GM23248 (cell line): ENCODE measurements around the gene NAE1. TPM values are rescaled to one million over a fixed set of nuclear protein-coding genes. Genes with fewer than 3 reads are reported as not detected.

Source experiments
- DNase-seq: peaks from one replicate; pipeline ENCODE4 v3.0.0-alpha.2; 2015
- H2AFZ ChIP-seq: fragments of 200-600 bp; sonication (generic); 2 replicates; pipeline ENCODE4 v1.6.1; 2016; ENCODE audit warnings: antibody characterized with exemption
- H3F3A ChIP-seq: fragments of 200-600 bp; sonication (generic); 2 replicates; pipeline ENCODE4 v1.6.1; 2016; ENCODE audit warnings: mild to moderate bottlenecking, antibody characterized with exemption, mixed run types; ENCODE audit not compliant: insufficient read depth
- H3K27ac ChIP-seq: fragments of 200-600 bp; sonication (generic); 2 replicates; pipeline ENCODE4 v1.5.1; 2016; ENCODE audit warnings: mild to moderate bottlenecking
- H3K27me3 ChIP-seq: fragments of 200-600 bp; sonication (generic); replicated peaks from 2 replicates; pipeline ENCODE4 v1.6.1; 2016; ENCODE audit warnings: mild to moderate bottlenecking; ENCODE audit not compliant: insufficient read depth
- H3K36me3 ChIP-seq: fragments of 200-600 bp; sonication (generic); 2 replicates; pipeline ENCODE4 v1.6.1; 2016; ENCODE audit warnings: low read depth, mild to moderate bottlenecking
- H3K4me1 ChIP-seq: fragments of 200-600 bp; sonication (generic); 2 replicates; pipeline ENCODE4 v1.6.1; 2016; ENCODE audit warnings: mild to moderate bottlenecking; ENCODE audit not compliant: insufficient read depth
- H3K4me2 ChIP-seq: fragments of 200-600 bp; sonication (generic); one replicate; pipeline ENCODE4 v1.6.1; 2016; ENCODE audit warnings: mild to moderate bottlenecking; ENCODE audit not compliant: unreplicated experiment
- H3K4me3 ChIP-seq: fragments of 200-600 bp; sonication (generic); 2 replicates; pipeline ENCODE4 v1.5.1; 2016; ENCODE audit warnings: mild to moderate bottlenecking
- H3K79me2 ChIP-seq: fragments of 200-600 bp; sonication (generic); 2 replicates; pipeline ENCODE4 v1.6.1; 2016; ENCODE audit warnings: mild to moderate bottlenecking; ENCODE audit not compliant: insufficient read depth
- H3K9ac ChIP-seq: fragments of 200-600 bp; sonication (generic); 2 replicates; pipeline ENCODE4 v1.6.1; 2016; ENCODE audit warnings: mild to moderate bottlenecking
- H3K9me2 ChIP-seq: fragments of 200-600 bp; sonication (generic); 2 replicates; pipeline ENCODE4 v1.6.1; 2016; ENCODE audit warnings: mixed run types, mild to moderate bottlenecking, moderate library complexity; ENCODE audit not compliant: insufficient read depth
- H3K9me3 ChIP-seq: fragments of 200-600 bp; sonication (generic); one replicate; pipeline ENCODE4 v1.6.1; 2017; ENCODE audit warnings: low read depth
- H4K20me1 ChIP-seq: fragments of 200-600 bp; sonication (generic); 2 replicates; pipeline ENCODE4 v1.6.0; 2016; ENCODE audit not compliant: insufficient read depth
- EZH2 ChIP-seq: fragments of 200-600 bp; sonication (generic); IDR thresholded peaks from 2 replicates; pipeline ENCODE4 v1.6.1; 2018; ENCODE audit warnings: antibody characterized with exemption, mild to moderate bottlenecking; ENCODE audit not compliant: insufficient read depth, poor library complexity, severe bottlenecking
- EZH2phosphoT487 ChIP-seq: fragments of 200-600 bp; sonication (generic); IDR thresholded peaks from 2 replicates; pipeline ENCODE4 v1.6.1; 2018; ENCODE audit warnings: antibody characterized with exemption, moderate library complexity, mild to moderate bottlenecking, low read depth; ENCODE audit not compliant: insufficient read depth
- WGBS, 2 experiments: methylation state at CpG; one replicate each; pipeline ENCODE4 v1.1.6; 2015 to 2017; ENCODE audit warnings: low lambda C conversion rate in 2 of 2, low coverage in 1 of 2; ENCODE audit errors: missing lambda C conversion rate in 2 of 2; 5-methylcytosine and 5-hydroxymethylcytosine counted together
- in situ Hi-C: fragments of 300-500 bp; cut with MboI; formaldehyde crosslinking; loops from 2 replicates; pipeline ENCODE4 v1.15.0; 2020
- polyA plus RNA-seq: library from polyadenylated mRNA; unstranded; fragments of >200 nt; fragmentation: Nextera tagmentation; extraction: Ambion mirVana; gene quantifications from 2 replicates; pipeline ENCODE4 v1.2.1, GENCODE V29; 2016
- total RNA-seq: library from RNA; depleted of rRNA; stranded (reverse); fragments of >200 nt; shearing (Covaris generic); gene quantifications from 2 replicates; pipeline ENCODE4 v1.2.3, GENCODE V29; 2014

The NAE1 gene
- total and polyA plus RNA-seq, 2 experiments from 2014 or later = 90.1 to 92.5 TPM

- Histone ChIP-seq H3K4me2 (no peak overlapping the region), H3K27ac (no peak overlapping the region), H4K20me1 (no peaks in the 10 kb centered on the region), H3K27me3 (0 out of 2 replicates have a peak, but pooled peaks cover 4% of the 10 kb centered on the region), H3K9ac (no peak overlapping the region), H3K9me3 (no peaks in the 10 kb centered on the region), H3K4me3 (no peak overlapping the region), H3K4me1 (no peaks in the 10 kb centered on the region), H3K79me2 (no peaks in the 10 kb centered on the region), H2AFZ (no peak overlapping the region), H3K36me3 (no peaks in the 10 kb centered on the region), H3F3A (no peaks in the 10 kb centered on the region), H3K9me2 (no peaks in the 10 kb centered on the region)
- TF ChIP-seq EZH2 (no peak), EZH2phosphoT487 (no peak)
- in situ Hi-C loops = loop anchor here (25.0 kb wide), 1 partner anchor 441 kb away; no protein-coding TSS in a partner anchor
- no peak for DNase-seq
- WGBS, 2 experiments = 71 to 79% methylated on average over 15 of the region's 15 CpGs
Observed at GRCh38 chr16:66853261-66854139, 22.7 kb upstream of the NAE1 start.

GRCh38 chr16:66851166-66851964, 20.6 kb upstream of the NAE1 start:
- 78 to 85% methylated on average over 13 of the region's 13 CpGs for WGBS, 2 experiments
- H3K27me3 ChIP-seq = peaks cover 14% of the 10 kb centered on the region; the same call in 1 of the 2 replicates
- in situ Hi-C loops = loop anchor here (25.0 kb wide), 1 partner anchor 439 kb away; no protein-coding TSS in a partner anchor

DNA sequence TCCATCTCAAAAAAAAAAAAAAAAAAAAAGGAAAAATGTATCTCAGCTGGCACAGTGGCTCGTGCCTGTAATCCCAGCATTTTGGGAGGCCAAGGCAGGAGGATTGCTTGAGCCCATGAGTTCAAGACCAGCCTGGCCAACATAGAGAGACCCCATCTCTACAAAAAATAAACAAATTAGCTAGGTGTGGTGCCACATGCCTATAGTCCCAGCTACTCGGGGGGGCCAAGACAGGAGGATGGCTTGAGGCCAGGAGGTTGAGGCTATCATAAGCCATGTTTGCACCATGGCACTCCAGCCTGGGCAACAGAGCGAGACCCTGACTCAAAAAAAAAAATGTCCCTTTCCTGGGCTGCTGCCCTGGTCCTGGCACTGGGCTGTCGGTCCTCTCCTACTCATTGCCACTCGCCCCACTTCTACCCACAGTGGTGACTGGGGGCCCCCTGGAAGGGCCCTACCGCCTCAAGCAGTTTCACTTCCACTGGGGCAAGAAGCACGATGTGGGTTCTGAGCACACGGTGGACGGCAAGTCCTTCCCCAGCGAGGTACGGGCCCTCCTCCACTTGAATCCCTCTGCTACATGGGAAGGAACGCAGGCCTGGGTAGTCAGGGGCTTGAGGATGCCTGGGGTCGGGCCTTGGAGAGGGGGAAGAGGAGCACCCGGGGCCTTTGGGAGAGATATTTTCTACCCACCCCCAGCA, 19.5 kb upstream of the NAE1 start:
- TF ChIP-seq EZH2phosphoT487 = no peak
- TF ChIP-seq EZH2 = no peak

More at GRCh38 chr16:66851166-66851964, 20.6 kb upstream of the NAE1 start:
- no peaks in the 10 kb centered on the region for H4K20me1 ChIP-seq
- no peaks in the 10 kb centered on the region for H3K9me3 ChIP-seq
- H3K4me2 ChIP-seq = no peak overlapping the region
- no peak overlapping the region for H3K27ac ChIP-seq
- no peaks in the 10 kb centered on the region for H3K9me2 ChIP-seq
- TF ChIP-seq EZH2 (no peak), EZH2phosphoT487 (no peak)
- no peaks in the 10 kb centered on the region for H3K79me2 ChIP-seq
- H3K9ac ChIP-seq = no peak overlapping the region
- no peaks in the 10 kb centered on the region for H3K36me3 ChIP-seq
- no peaks in the 10 kb centered on the region for H3K4me1 ChIP-seq
- no peak for DNase-seq
- H3K4me3 ChIP-seq = no peak overlapping the region
- no peaks in the 10 kb centered on the region for H3F3A ChIP-seq
- H2AFZ ChIP-seq = no peak overlapping the region

DNA sequence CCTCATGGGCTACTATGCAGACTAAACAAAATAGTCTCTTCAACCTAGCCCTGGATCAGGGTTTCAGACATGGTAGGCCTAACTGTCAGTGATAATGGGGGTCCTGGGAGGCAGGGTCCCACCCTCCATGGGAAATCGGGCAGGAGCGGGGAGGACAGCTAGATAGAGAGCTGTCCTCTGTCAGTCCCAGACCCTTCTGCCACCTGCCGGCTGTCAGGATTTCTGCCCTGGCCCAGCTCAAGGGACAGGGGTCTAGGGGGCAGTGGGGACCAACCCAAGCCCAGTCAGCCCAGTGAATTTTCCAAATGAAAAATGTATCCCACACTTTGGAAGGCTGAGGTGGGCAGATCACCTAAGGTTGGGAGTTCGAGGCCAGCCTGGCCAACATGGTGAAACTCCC, 18.8 kb upstream of the NAE1 start:
- in situ Hi-C loops = no loop called here
- Histone ChIP-seq H3F3A (no peaks in the 10 kb centered on the region), H3K4me3 (no peak overlapping the region), H3K9me2 (no peaks in the 10 kb centered on the region), H3K4me1 (no peaks in the 10 kb centered on the region), H3K36me3 (no peaks in the 10 kb centered on the region), H3K27ac (no peak overlapping the region), H2AFZ (no peak overlapping the region), H3K79me2 (no peaks in the 10 kb centered on the region), H3K4me2 (no peak overlapping the region), H3K27me3 (peaks cover 30% of the 10 kb centered on the region), H4K20me1 (no peaks in the 10 kb centered on the region), H3K9ac (no peak overlapping the region), H3K9me3 (no peaks in the 10 kb centered on the region)
- 71 to 80% methylated on average over 3 to 4 of the region's 4 CpGs for WGBS, 2 experiments
- TF ChIP-seq EZH2phosphoT487 (no peak), EZH2 (no peak)
- DNase-seq = no peak

More for the DNA sequence above, 19.5 kb upstream of the NAE1 start:
- 82 to 84% methylated on average over 13 to 14 of the region's 14 CpGs for WGBS, 2 experiments
- Histone ChIP-seq H3K9me2 (no peaks in the 10 kb centered on the region), H3K4me3 (no peak overlapping the region), H3K36me3 (no peaks in the 10 kb centered on the region), H2AFZ (no peak overlapping the region), H3K27ac (no peak overlapping the region), H3K9ac (no peak overlapping the region), H3K79me2 (no peaks in the 10 kb centered on the region), H3K9me3 (no peaks in the 10 kb centered on the region), H3K4me2 (no peak overlapping the region), H3K27me3 (peaks cover 22% of the 10 kb centered on the region), H4K20me1 (no peaks in the 10 kb centered on the region), H3K4me1 (no peaks in the 10 kb centered on the region), H3F3A (no peaks in the 10 kb centered on the region)
- in situ Hi-C loops = loop anchor here (25.0 kb wide), 1 partner anchor 438 kb away; no protein-coding TSS in a partner anchor
- DNase-seq = no peak
